GM12874 (cell line): Measurements from ENCODE around the gene SLIT3.

Source experiments
- CTCF ChIP-seq: IDR thresholded peaks from 2 replicates; pipeline ENCODE4 v1.5.1; 2011; ENCODE audit warnings: low read depth, mild to moderate bottlenecking, control low read depth, low read length, moderate library complexity; ENCODE audit not compliant: insufficient read depth

The SLIT3 gene

DNA sequence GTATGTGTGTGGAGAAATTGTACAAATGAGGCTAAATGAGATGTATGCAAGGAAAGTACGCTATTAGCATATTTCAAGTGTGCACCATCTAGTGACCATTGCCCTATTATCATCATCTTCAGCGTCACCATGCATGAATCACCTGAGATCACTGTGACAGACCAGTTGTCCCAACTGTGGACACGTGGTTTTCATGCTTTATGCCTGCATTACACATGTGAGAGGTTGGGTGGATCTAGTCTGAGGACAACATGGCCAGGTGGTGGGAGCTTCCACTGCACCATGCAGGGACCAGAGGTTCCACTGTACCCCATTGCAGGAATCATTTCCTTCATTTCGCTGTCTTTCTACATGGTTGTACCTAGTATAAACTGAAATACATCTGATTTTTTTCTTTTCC lies 329.8 kb downstream of the SLIT3 start:
- no peak for TF ChIP-seq CTCF

DNA sequence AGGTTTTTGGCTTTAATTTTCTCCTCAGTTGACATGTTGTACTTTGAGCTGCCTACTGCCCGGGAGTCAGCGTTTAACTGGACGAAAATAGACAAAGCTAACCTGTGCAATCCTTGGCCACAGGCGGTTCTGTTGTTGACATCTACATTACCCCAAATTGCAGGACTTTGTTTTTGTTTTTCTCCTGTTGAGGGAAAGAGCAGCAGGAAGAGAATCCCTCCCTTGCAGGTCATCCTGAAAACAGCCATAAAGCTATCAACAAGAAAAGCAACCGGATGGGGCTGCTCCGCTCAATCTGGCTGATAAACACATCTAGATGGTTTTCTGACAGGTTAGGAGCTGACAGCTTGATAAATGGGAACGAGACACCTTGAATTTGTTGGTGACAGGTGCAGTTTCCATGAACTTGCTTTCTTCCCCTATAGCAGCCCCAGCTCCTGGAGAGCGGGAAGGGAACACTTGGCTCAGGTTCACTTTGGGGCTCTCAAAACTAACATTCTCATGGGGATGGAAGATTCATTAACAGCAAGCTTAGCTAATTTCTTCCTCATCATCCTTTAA lies 331.5 kb downstream of the SLIT3 start:
- TF ChIP-seq CTCF: no peak

GRCh38 chr5:168967882-168968620 lies 332.9 kb downstream of the SLIT3 start:
- no peak for TF ChIP-seq CTCF

GRCh38 chr5:168965638-168966037 lies 335.3 kb downstream of the SLIT3 start:
- TF ChIP-seq CTCF: no peak

- TF ChIP-seq CTCF: no peak
Measured at GRCh38 chr5:168964182-168964581, 336.8 kb downstream of the SLIT3 start.

- TF ChIP-seq CTCF: no peak
Measured at GRCh38 chr5:168962306-168962705, 338.6 kb downstream of the SLIT3 start.

- TF ChIP-seq CTCF: no peak
Measured at GRCh38 chr5:168961681-168962080, 339.3 kb downstream of the SLIT3 start.
